ENCODE measurements around the gene ADAMTSL3. TPM values are rescaled to one million over a fixed set of nuclear protein-coding genes. Genes with fewer than 3 reads are reported as not detected.

The ADAMTSL3 gene
- total RNA-seq, 3 donors from 2014 or later (not counting 1 experiment from before 2014, with no cell fraction given), result 0.14 to 0.43 (median 0.25) TPM

DNA sequence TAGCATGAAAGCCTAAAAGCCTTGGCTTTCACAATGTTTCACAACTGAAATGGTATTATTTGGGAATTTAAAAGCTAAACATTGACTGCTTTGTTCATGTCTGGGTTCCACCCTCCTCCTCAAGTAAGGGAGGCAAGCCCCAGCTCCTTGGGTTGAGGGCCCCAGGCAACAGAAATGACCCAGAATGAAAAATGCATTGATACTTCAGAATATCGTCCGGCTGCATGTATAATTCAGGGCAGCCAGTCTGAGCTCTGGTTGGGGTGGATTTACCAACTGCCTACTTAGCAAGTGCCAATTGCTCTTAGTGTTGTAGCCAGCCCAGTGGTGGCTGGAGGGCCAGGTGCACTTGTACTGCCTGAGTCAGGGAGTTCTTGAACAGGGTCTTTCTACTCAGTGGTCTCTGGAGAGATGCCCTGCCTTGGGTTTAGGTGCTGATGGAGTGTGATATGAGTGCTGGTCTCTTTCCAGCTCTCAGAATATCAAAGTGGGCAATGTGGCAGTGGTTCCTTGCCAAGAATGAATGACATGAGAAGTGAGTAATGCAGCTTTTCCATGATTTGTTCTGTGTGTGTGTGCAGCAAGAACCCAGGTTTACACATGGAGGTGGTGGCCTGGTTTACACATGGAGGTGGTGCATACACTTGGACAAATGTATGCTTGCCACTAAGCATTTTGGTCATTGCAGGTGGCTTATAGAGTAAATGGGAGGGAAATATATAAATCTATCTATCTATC lies 40.9 kb upstream of the ADAMTSL3 start:
- H3K27ac Mint-ChIP-seq, result no peak overlapping the region
- H3K27me3 Mint-ChIP-seq (ENCODE audit: low read depth in 2 of 2), result no peaks in the 10 kb centered on the region
- no peaks in the 10 kb centered on the region for H3K4me1 ChIP-seq (ENCODE audit: control insufficient read depth, insufficient read depth, low read length)
- DNase-seq, result no peak
- no peaks in the 10 kb centered on the region for H3K36me3 Mint-ChIP-seq
- H3K27ac ChIP-seq (ENCODE audit: low read length), result no peak overlapping the region
- WGBS (ENCODE audit: insufficient coverage), result 100% methylated on average over 2 of the region's 2 CpGs
- peaks cover 0 to 2% of the 10 kb centered on the region in 2 donors for H3K9me3 Mint-ChIP-seq
- ATAC-seq, result no peak
- intact Hi-C loops (cut with micrococcal nuclease), result no loop called here
- no peaks in the 10 kb centered on the region for H3K4me1 Mint-ChIP-seq
- H3K4me3 ChIP-seq (ENCODE audit: low read length), result no peak overlapping the region
- H3K9me3 ChIP-seq (ENCODE audit: control insufficient read depth, insufficient read depth, low read length), result no peaks in the 10 kb centered on the region
- no peak overlapping the region for H3K4me3 Mint-ChIP-seq
- TF ChIP-seq, protein P1, sequence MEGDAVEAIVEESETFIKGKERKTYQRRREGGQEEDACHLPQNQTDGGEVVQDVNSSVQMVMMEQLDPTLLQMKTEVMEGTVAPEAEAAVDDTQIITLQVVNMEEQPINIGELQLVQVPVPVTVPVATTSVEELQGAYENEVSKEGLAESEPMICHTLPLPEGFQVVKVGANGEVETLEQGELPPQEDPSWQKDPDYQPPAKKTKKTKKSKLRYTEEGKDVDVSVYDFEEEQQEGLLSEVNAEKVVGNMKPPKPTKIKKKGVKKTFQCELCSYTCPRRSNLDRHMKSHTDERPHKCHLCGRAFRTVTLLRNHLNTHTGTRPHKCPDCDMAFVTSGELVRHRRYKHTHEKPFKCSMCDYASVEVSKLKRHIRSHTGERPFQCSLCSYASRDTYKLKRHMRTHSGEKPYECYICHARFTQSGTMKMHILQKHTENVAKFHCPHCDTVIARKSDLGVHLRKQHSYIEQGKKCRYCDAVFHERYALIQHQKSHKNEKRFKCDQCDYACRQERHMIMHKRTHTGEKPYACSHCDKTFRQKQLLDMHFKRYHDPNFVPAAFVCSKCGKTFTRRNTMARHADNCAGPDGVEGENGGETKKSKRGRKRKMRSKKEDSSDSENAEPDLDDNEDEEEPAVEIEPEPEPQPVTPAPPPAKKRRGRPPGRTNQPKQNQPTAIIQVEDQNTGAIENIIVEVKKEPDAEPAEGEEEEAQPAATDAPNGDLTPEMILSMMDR (IDR thresholded peaks at IDR 0.05), result no peak
- no peaks in the 10 kb centered on the region for H3K36me3 ChIP-seq (ENCODE audit: control insufficient read depth, insufficient read depth, low read length)
- no peaks in the 10 kb centered on the region for H3K27me3 ChIP-seq (ENCODE audit: control insufficient read depth, insufficient read depth, low read length)

DNA sequence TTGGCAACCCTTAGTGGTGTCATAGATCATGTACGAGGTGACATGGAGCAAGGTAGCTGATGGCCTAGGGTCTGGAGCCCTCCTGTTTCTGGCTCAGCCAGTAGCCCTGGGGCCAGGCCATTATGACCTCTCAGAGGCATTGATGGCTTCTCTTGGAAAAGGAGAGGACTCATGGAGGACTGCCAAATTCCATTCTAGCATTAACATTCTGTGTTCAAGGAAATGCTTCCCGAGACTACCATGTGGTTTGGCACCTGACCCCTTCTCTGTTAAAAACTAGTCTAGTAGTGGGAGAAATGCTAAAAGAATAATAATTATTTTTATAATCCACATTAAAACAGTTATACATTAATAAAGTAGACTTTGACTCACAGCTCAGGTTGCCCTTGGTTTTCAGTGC lies 40.2 kb upstream of the ADAMTSL3 start:
- H3K27ac Mint-ChIP-seq, result no peak overlapping the region
- Histone ChIP-seq H3K36me3 (ENCODE audit: control insufficient read depth, insufficient read depth, low read length) (no peaks in the 10 kb centered on the region), H3K9me3 (ENCODE audit: control insufficient read depth, insufficient read depth, low read length) (no peaks in the 10 kb centered on the region), H3K27ac (ENCODE audit: low read length) (no peak overlapping the region), H3K4me3 (ENCODE audit: low read length) (no peak overlapping the region), H3K4me1 (ENCODE audit: control insufficient read depth, insufficient read depth, low read length) (no peaks in the 10 kb centered on the region), H3K27me3 (ENCODE audit: control insufficient read depth, insufficient read depth, low read length) (no peaks in the 10 kb centered on the region)
- H3K9me3 Mint-ChIP-seq, result peaks cover 0 to 2% of the 10 kb centered on the region in 2 donors
- ATAC-seq (no peak), DNase-seq (no peak)
- intact Hi-C loops (cut with micrococcal nuclease), result no loop called here
- TF ChIP-seq, protein P1 (IDR thresholded peaks at IDR 0.05), result no peak
- H3K4me1 Mint-ChIP-seq, result no peaks in the 10 kb centered on the region
- no peaks in the 10 kb centered on the region for H3K27me3 Mint-ChIP-seq (ENCODE audit: low read depth in 2 of 2)
- H3K36me3 Mint-ChIP-seq, result no peaks in the 10 kb centered on the region
- H3K4me3 Mint-ChIP-seq, result no peak overlapping the region
- WGBS (ENCODE audit: insufficient coverage), result 93% methylated on average over 2 of the region's 2 CpGs

DNA sequence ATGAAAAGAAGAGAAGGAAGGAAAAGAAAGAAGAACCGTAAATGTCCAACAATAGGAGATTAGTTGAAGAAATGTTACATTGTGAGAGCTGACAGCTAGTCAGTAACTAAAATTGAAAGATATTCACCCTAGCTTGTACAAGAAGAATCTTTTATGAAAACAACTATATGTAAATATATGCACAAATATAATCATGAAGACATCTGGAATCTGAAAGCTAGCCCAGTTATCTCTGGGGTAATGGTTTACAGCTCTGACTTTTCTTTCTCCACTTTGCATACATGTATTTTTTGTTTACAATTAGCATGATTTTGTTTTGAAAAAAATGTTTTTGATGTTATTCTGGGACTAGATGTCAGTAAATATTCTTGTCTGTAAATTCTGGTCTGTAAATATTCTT lies 37.1 kb upstream of the ADAMTSL3 start:
- 90% methylated on average over 1 of the region's 1 CpG for WGBS (ENCODE audit: insufficient coverage)
- TF ChIP-seq, protein P1 (IDR thresholded peaks at IDR 0.05), result no peak
- Histone ChIP-seq H3K4me1 (ENCODE audit: control insufficient read depth, insufficient read depth, low read length) (no peaks in the 10 kb centered on the region), H3K4me3 (ENCODE audit: low read length) (no peak overlapping the region), H3K36me3 (ENCODE audit: control insufficient read depth, insufficient read depth, low read length) (no peaks in the 10 kb centered on the region), H3K27ac (ENCODE audit: low read length) (no peak overlapping the region), H3K27me3 (ENCODE audit: control insufficient read depth, insufficient read depth, low read length) (no peaks in the 10 kb centered on the region), H3K9me3 (ENCODE audit: control insufficient read depth, insufficient read depth, low read length) (no peaks in the 10 kb centered on the region)
- Mint-ChIP-seq H3K4me3 (no peak overlapping the region), H3K27me3 (ENCODE audit: low read depth in 2 of 2) (no peaks in the 10 kb centered on the region), H3K9me3 (peaks cover 0 to 2% of the 10 kb centered on the region in 2 donors), H3K36me3 (no peaks in the 10 kb centered on the region), H3K27ac (no peak overlapping the region), H3K4me1 (no peaks in the 10 kb centered on the region)
- ATAC-seq, result no peak
- DNase-seq, result no peak
- intact Hi-C loops (cut with micrococcal nuclease), result no loop called here
